Neural progenitor cell (in vitro differentiated cells): ENCODE results near the gene RFX6. TPM values are rescaled to one million over a fixed set of nuclear protein-coding genes. Genes with fewer than 3 reads are reported as not detected.

Experiments used
- DNase-seq: peaks from one replicate; pipeline ENCODE4 v3.0.0-alpha.2; 2016; ENCODE audit warnings: low spot score
- H2AFZ ChIP-seq: fragments of 200-600 bp; sonication (generic); replicated peaks from 2 replicates; pipeline ENCODE4 v1.6.1; 2016; ENCODE audit warnings: antibody characterized with exemption
- H3F3A ChIP-seq: fragments of 200-600 bp; sonication (generic); 2 replicates; pipeline ENCODE4 v1.6.1; 2016; ENCODE audit warnings: antibody characterized with exemption, low read depth
- H3K27ac ChIP-seq: fragments of 200-600 bp; sonication (generic); 2 replicates; pipeline ENCODE4 v1.5.1; 2016; ENCODE audit warnings: mild to moderate bottlenecking
- H3K27me3 ChIP-seq: fragments of 200-600 bp; sonication (generic); 2 replicates; pipeline ENCODE4 v1.6.1; 2016; ENCODE audit warnings: mild to moderate bottlenecking, moderate library complexity
- H3K36me3 ChIP-seq: fragments of 200-600 bp; sonication (generic); 2 replicates; pipeline ENCODE4 v1.5.1; 2016
- H3K4me1 ChIP-seq: fragments of 200-600 bp; sonication (generic); 2 replicates; pipeline ENCODE4 v1.6.1; 2016; ENCODE audit warnings: mixed run types
- H3K4me2 ChIP-seq: fragments of 200-600 bp; sonication (generic); 2 replicates; pipeline ENCODE4 v1.6.1; 2016
- H3K4me3 ChIP-seq: fragments of 200-600 bp; sonication (generic); 2 replicates; pipeline ENCODE4 v1.5.1; 2016
- H3K79me2 ChIP-seq: fragments of 200-600 bp; sonication (generic); 2 replicates; pipeline ENCODE4 v1.6.1; 2016; ENCODE audit warnings: low read depth
- H3K9ac ChIP-seq: fragments of 200-600 bp; sonication (generic); 2 replicates; pipeline ENCODE4 v1.6.1; 2016
- H3K9me3 ChIP-seq: fragments of 200-600 bp; sonication (generic); 2 replicates; pipeline ENCODE4 v1.5.1; 2016; ENCODE audit warnings: low read depth
- H4K20me1 ChIP-seq: fragments of 200-600 bp; sonication (generic); 2 replicates; pipeline ENCODE4 v1.6.1; 2016; ENCODE audit warnings: low read depth
- H3K27ac Mint-ChIP-seq: 3 replicates; pipeline ENCODE4 v1.8.0; 2021; ENCODE audit warnings: mixed read lengths
- H3K27me3 Mint-ChIP-seq: 2 replicates; pipeline ENCODE4 v1.8.0; 2022; ENCODE audit warnings: low read depth, mild to moderate bottlenecking, inconsistent platforms, moderate library complexity, mixed read lengths; ENCODE audit not compliant: insufficient read depth
- H3K36me3 Mint-ChIP-seq: 3 replicates; pipeline ENCODE4 v1.8.0; 2021; ENCODE audit warnings: mixed read lengths
- H3K4me1 Mint-ChIP-seq: 3 replicates; pipeline ENCODE4 v1.8.0; 2021; ENCODE audit warnings: mixed read lengths
- H3K4me3 Mint-ChIP-seq: 3 replicates; pipeline ENCODE4 v1.8.0; 2021; ENCODE audit warnings: mild to moderate bottlenecking, moderate library complexity, mixed read lengths
- H3K9me3 Mint-ChIP-seq: 3 replicates; pipeline ENCODE4 v1.8.0; 2020; ENCODE audit warnings: mixed read lengths
- EZH2 ChIP-seq: fragments of 200-600 bp; sonication (generic); IDR thresholded peaks from 2 replicates; pipeline ENCODE4 v1.6.1; 2017; ENCODE audit warnings: antibody characterized with exemption, mild to moderate bottlenecking, moderate library complexity
- EZH2phosphoT487 ChIP-seq: fragments of 200-600 bp; sonication (generic); IDR thresholded peaks from 2 replicates; pipeline ENCODE4 v1.6.1; 2017; ENCODE audit warnings: antibody characterized with exemption
- total RNA-seq: library from RNA; depleted of rRNA; stranded (reverse); fragments of >200 nt; gene quantifications from 2 replicates; pipeline ENCODE4 v1.2.3, GENCODE V29; 2015; ENCODE audit warnings: low replicate concordance
- TF ChIP-seq, protein P1 (sequence below): fragments of 200-600 bp; sonication (generic); IDR thresholded peaks from 2 replicates; pipeline ENCODE4 v1.5.1; 2017; ENCODE audit warnings: antibody characterized with exemption, mild to moderate bottlenecking

The RFX6 gene
- total RNA-seq, 1 donor from 2014 or later = not detected

DNA sequence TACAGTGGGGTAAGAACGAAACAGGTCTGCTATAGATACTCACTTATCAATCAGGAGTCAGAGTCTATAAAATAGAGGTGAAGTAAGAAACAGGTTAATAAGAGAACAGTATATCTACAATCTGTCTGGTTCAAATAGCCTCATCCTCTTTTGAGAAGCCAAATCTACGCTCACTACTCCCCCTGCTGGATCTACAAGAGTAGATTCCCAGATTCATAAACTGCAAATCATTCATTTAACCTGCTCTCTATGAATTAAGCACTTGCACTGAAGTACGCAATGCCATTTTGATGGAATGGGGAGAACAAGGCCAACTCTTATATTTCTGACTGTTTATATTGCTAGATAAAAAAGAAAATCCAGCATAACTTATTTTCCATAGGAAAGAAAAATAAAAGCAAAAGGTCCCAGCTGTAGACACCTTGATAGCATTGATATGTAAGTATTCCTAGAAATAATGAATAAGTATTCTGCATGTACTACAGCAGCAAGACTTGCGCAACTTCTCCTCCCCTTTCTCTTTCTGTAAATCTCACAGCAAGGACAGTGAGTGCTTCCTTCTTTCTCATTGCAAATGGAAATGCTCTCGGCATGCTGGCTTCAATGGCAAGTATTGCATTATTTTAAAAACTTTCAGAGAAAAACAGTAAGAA, 92.3 kb downstream of the RFX6 start:
- H3K9ac ChIP-seq = no peak overlapping the region
- H3K27me3 ChIP-seq = peaks cover 6% of the 10 kb centered on the region
- H3K4me2 ChIP-seq = no peak overlapping the region
- TF ChIP-seq, protein P1, sequence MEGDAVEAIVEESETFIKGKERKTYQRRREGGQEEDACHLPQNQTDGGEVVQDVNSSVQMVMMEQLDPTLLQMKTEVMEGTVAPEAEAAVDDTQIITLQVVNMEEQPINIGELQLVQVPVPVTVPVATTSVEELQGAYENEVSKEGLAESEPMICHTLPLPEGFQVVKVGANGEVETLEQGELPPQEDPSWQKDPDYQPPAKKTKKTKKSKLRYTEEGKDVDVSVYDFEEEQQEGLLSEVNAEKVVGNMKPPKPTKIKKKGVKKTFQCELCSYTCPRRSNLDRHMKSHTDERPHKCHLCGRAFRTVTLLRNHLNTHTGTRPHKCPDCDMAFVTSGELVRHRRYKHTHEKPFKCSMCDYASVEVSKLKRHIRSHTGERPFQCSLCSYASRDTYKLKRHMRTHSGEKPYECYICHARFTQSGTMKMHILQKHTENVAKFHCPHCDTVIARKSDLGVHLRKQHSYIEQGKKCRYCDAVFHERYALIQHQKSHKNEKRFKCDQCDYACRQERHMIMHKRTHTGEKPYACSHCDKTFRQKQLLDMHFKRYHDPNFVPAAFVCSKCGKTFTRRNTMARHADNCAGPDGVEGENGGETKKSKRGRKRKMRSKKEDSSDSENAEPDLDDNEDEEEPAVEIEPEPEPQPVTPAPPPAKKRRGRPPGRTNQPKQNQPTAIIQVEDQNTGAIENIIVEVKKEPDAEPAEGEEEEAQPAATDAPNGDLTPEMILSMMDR = peak; percentile 78
- TF ChIP-seq EZH2phosphoT487 = no peak
- no peak overlapping the region for H3K4me3 ChIP-seq
- H3F3A ChIP-seq = no peaks in the 10 kb centered on the region
- no peak overlapping the region for H3K27ac Mint-ChIP-seq
- no peak overlapping the region for H3K27ac ChIP-seq
- DNase-seq = peak; percentile 64
- H3K4me1 Mint-ChIP-seq = no peaks in the 10 kb centered on the region
- no peak overlapping the region for H2AFZ ChIP-seq
- H3K4me3 Mint-ChIP-seq = no peak overlapping the region
- H4K20me1 ChIP-seq = no peaks in the 10 kb centered on the region
- no peaks in the 10 kb centered on the region for H3K36me3 ChIP-seq
- H3K4me1 ChIP-seq = no peaks in the 10 kb centered on the region
- no peaks in the 10 kb centered on the region for H3K36me3 Mint-ChIP-seq
- no peaks in the 10 kb centered on the region for H3K9me3 ChIP-seq
- H3K9me3 Mint-ChIP-seq = no peaks in the 10 kb centered on the region
- H3K27me3 Mint-ChIP-seq = peaks cover 2% of the 10 kb centered on the region
- H3K79me2 ChIP-seq = no peaks in the 10 kb centered on the region

DNA sequence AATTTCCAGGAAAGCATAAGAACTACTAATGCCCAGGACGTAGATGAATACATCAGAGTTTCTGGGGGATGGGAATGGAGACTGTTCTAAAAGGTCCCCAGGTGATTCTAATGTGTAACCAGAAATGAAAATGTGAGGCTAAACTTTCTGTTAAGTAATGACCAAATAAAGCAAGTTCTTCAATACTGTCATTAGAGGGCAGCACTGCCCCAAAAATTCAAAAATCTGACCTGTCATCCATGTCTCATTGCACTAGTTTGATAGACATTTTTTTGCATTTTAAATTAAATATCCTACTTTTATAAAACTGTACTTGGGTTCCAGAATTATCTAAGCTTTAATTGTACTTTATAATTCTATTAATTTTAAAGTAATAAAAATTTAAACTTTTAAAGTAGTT, 94.9 kb downstream of the RFX6 start:
- H3K9ac ChIP-seq = no peak overlapping the region
- H3K4me2 ChIP-seq = no peak overlapping the region
- no peaks in the 10 kb centered on the region for H3K36me3 ChIP-seq
- H3K27me3 ChIP-seq = peaks cover 6% of the 10 kb centered on the region
- no peaks in the 10 kb centered on the region for H3K9me3 ChIP-seq
- H3K4me1 ChIP-seq = no peaks in the 10 kb centered on the region
- no peak overlapping the region for H2AFZ ChIP-seq
- H3K27ac Mint-ChIP-seq = no peak overlapping the region
- H3K9me3 Mint-ChIP-seq = no peaks in the 10 kb centered on the region
- no peaks in the 10 kb centered on the region for H4K20me1 ChIP-seq
- no peaks in the 10 kb centered on the region for H3F3A ChIP-seq
- H3K4me3 ChIP-seq = no peak overlapping the region
- H3K79me2 ChIP-seq = no peaks in the 10 kb centered on the region
- H3K4me3 Mint-ChIP-seq = no peak overlapping the region
- peak; percentile 56 for DNase-seq
- no peaks in the 10 kb centered on the region for H3K4me1 Mint-ChIP-seq
- no peaks in the 10 kb centered on the region for H3K36me3 Mint-ChIP-seq
- peaks cover 2% of the 10 kb centered on the region for H3K27me3 Mint-ChIP-seq
- no peak overlapping the region for H3K27ac ChIP-seq
- TF ChIP-seq EZH2 = no peak
- TF ChIP-seq, protein P1 = peak; percentile 80
- TF ChIP-seq EZH2phosphoT487 = no peak

DNA sequence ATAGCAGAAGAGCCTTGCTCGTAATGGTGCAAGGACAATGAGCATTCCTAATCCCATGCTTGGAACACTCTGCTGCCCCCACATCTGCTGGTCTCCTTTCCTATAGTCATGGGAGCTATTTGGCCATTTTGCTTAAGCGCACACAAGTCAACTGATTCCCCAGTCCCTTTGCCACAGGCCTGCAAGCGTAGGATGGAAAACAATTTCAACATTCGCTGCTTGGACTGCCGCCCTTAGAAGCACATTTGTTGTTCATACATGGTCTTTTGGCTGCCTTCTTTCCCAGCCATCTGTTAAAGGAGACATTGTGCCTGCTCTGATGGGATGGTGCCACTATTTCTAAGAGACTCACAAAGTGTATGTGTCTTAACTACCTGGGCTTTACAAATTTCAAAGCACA, 96.9 kb downstream of the RFX6 start:
- Histone ChIP-seq H3K79me2 (no peaks in the 10 kb centered on the region), H3K36me3 (no peaks in the 10 kb centered on the region), H2AFZ (peak overlapping the region; percentile 22), H3K4me2 (no peak overlapping the region), H3F3A (no peaks in the 10 kb centered on the region), H3K4me1 (no peaks in the 10 kb centered on the region), H4K20me1 (no peaks in the 10 kb centered on the region), H3K4me3 (no peak overlapping the region), H3K9ac (no peak overlapping the region), H3K27me3 (peaks cover 6% of the 10 kb centered on the region), H3K9me3 (no peaks in the 10 kb centered on the region), H3K27ac (no peak overlapping the region)
- no peaks in the 10 kb centered on the region for H3K36me3 Mint-ChIP-seq
- peaks cover 2% of the 10 kb centered on the region for H3K27me3 Mint-ChIP-seq
- TF ChIP-seq, protein P1 = no peak
- no peaks in the 10 kb centered on the region for H3K4me1 Mint-ChIP-seq
- peak; percentile 26 for DNase-seq
- H3K9me3 Mint-ChIP-seq = no peaks in the 10 kb centered on the region
- H3K4me3 Mint-ChIP-seq = no peak overlapping the region
- no peak overlapping the region for H3K27ac Mint-ChIP-seq
